GM23338 (cell line): ENCODE measurements around the gene WDHD1. TPM values are rescaled to one million over a fixed set of nuclear protein-coding genes. Genes with fewer than 3 reads are reported as not detected.
"Not testable (repeated sequence)": the region's sequence is repeated elsewhere in the genome, so short reads cannot be mapped to it uniquely, and the experiment has no call there.

Experiments
- ATAC-seq: fragments of 200-7000 bp; cut with Tn5 transposase; 3 replicates; pipeline ENCODE4 v1.9.1; 2020
- DNase-seq: peaks from one replicate; pipeline ENCODE4 v3.0.0-alpha.2; 2015; ENCODE audit warnings: low spot score
- H2AFZ ChIP-seq: fragments of 200-600 bp; sonication (generic); 2 replicates; pipeline ENCODE4 v1.8.0; 2016; ENCODE audit warnings: antibody characterized with exemption, mild to moderate bottlenecking, moderate library complexity
- H3F3A ChIP-seq: fragments of 200-600 bp; sonication (generic); replicated peaks from 2 replicates; pipeline ENCODE4 v1.8.0; 2017; ENCODE audit warnings: antibody characterized with exemption, mixed run types, low read depth
- H3K27ac ChIP-seq: fragments of 200-600 bp; sonication (generic); 2 replicates; pipeline ENCODE4 v1.6.1; 2016; ENCODE audit warnings: low read depth
- H3K27me3 ChIP-seq: fragments of 200-600 bp; sonication (generic); 2 replicates; pipeline ENCODE4 v1.8.0; 2016; ENCODE audit warnings: mild to moderate bottlenecking, mixed run types, moderate library complexity; ENCODE audit not compliant: insufficient read depth
- H3K36me3 ChIP-seq: fragments of 200-600 bp; sonication (generic); 2 replicates; pipeline ENCODE4 v1.8.0; 2016; ENCODE audit warnings: mild to moderate bottlenecking; ENCODE audit not compliant: insufficient read depth
- H3K4me1 ChIP-seq: fragments of 200-600 bp; sonication (generic); 2 replicates; pipeline ENCODE4 v1.8.0; 2016; ENCODE audit warnings: mild to moderate bottlenecking, moderate library complexity; ENCODE audit not compliant: insufficient read depth
- H3K4me2 ChIP-seq: fragments of 200-600 bp; sonication (generic); 2 replicates; pipeline ENCODE4 v1.7.1; 2017; ENCODE audit warnings: mixed run types
- H3K4me3 ChIP-seq: fragments of 200-600 bp; sonication (generic); 2 replicates; pipeline ENCODE4 v1.6.1; 2016; ENCODE audit warnings: mixed run types
- H3K79me2 ChIP-seq: fragments of 200-600 bp; sonication (generic); replicated peaks from 2 replicates; pipeline ENCODE4 v1.8.0; 2017; ENCODE audit warnings: mild to moderate bottlenecking; ENCODE audit not compliant: insufficient read depth
- H3K9me2 ChIP-seq: fragments of 200-600 bp; sonication (generic); 2 replicates; pipeline ENCODE4 v1.8.0; 2017; ENCODE audit not compliant: insufficient read depth
- H4K20me1 ChIP-seq: fragments of 200-600 bp; sonication (generic); replicated peaks from 2 replicates; pipeline ENCODE4 v1.8.0; 2017; ENCODE audit warnings: mild to moderate bottlenecking; ENCODE audit not compliant: insufficient read depth
- H3K27ac Mint-ChIP-seq: 2 replicates; pipeline ENCODE4 v1.8.0; 2020; ENCODE audit warnings: inconsistent platforms, mild to moderate bottlenecking, moderate library complexity, mixed read lengths
- H3K27me3 Mint-ChIP-seq: 3 replicates; pipeline ENCODE4 v1.8.0; 2022; ENCODE audit warnings: low read depth, mild to moderate bottlenecking, moderate library complexity, mixed read lengths, inconsistent platforms; ENCODE audit not compliant: insufficient read depth, poor library complexity
- H3K36me3 Mint-ChIP-seq: 3 replicates; pipeline ENCODE4 v1.8.0; 2021; ENCODE audit warnings: low read depth, mild to moderate bottlenecking, inconsistent platforms, moderate library complexity, mixed read lengths
- H3K4me1 Mint-ChIP-seq: 3 replicates; pipeline ENCODE4 v1.8.0; 2020; ENCODE audit warnings: mild to moderate bottlenecking, inconsistent platforms, mixed read lengths
- H3K4me3 Mint-ChIP-seq: 3 replicates; pipeline ENCODE4 v1.8.0; 2021; ENCODE audit warnings: moderate library complexity, mild to moderate bottlenecking, inconsistent platforms, mixed read lengths
- H3K9me3 Mint-ChIP-seq: 3 replicates; pipeline ENCODE4 v1.8.0; 2020; ENCODE audit warnings: moderate library complexity, mild to moderate bottlenecking, inconsistent platforms, mixed read lengths
- CTCF ChIP-seq, 2 experiments: fragments of 200-600 bp in 1 of 2; sonication (generic) in 1 of 2; conservative IDR thresholded peaks; 2 replicates each; pipeline versions ENCODE4 v1.5.1 to v1.6.1; 2016 to 2017; ENCODE audit warnings: antibody characterized with exemption in 2 of 2, low read depth in 2 of 2, mild to moderate bottlenecking in 2 of 2, moderate library complexity in 1 of 2
- EZH2phosphoT487 ChIP-seq: fragments of 200-600 bp; sonication (generic); IDR thresholded peaks from one replicate; pipeline ENCODE4 v1.8.1; 2018; ENCODE audit warnings: antibody characterized with exemption; ENCODE audit not compliant: unreplicated experiment
- JUNB ChIP-seq: IDR thresholded peaks from one replicate; pipeline ENCODE4 v1.6.1; 2016; ENCODE audit warnings: antibody characterized with exemption; ENCODE audit not compliant: unreplicated experiment
- POLR2AphosphoS5 ChIP-seq: IDR thresholded peaks from 2 replicates; pipeline ENCODE4 v1.6.1; 2016; ENCODE audit warnings: antibody characterized with exemption, low read depth
- REST ChIP-seq: IDR thresholded peaks from one replicate; pipeline ENCODE4 v1.6.1; 2018; ENCODE audit warnings: antibody characterized with exemption; ENCODE audit not compliant: unreplicated experiment
- STAT1 ChIP-seq: IDR thresholded peaks from one replicate; pipeline ENCODE4 v1.6.1; 2016; ENCODE audit warnings: antibody characterized with exemption; ENCODE audit not compliant: unreplicated experiment
- ZNF114 ChIP-seq: fragments of 250-450 bp; sonication (Bioruptor Pico); IDR thresholded peaks from 2 replicates; pipeline ENCODE4 v1.5.0; 2020; ENCODE audit warnings: mild to moderate bottlenecking, moderate library complexity
- ZNF331 ChIP-seq: fragments of 250-450 bp; sonication (Bioruptor Pico); IDR thresholded peaks from 2 replicates; pipeline ENCODE4 v1.5.0; 2020; ENCODE audit warnings: low read depth, mild to moderate bottlenecking, moderate library complexity
- polyA plus RNA-seq: library from polyadenylated mRNA; unstranded; fragments of >200 nt; fragmentation: Nextera tagmentation; extraction: Ambion mirVana; gene quantifications from 2 replicates; pipeline ENCODE4 v1.2.1, GENCODE V29; 2016
- total RNA-seq: library from RNA; depleted of rRNA; stranded (reverse); fragments of >200 nt; shearing (Covaris generic); gene quantifications from 2 replicates; pipeline ENCODE4 v1.2.3, GENCODE V29; 2014

The WDHD1 gene
- total and polyA plus RNA-seq, 2 experiments from 2014 or later, result 48.8 to 65.4 TPM

- TF ChIP-seq EZH2phosphoT487, result no peak
- no peak for TF ChIP-seq REST
- no peak for TF ChIP-seq CTCF (conservative IDR thresholded peaks at IDR 0.05; ENCODE audit: low read depth in 2 of 2)
- no peak for TF ChIP-seq POLR2AphosphoS5
- no peak for TF ChIP-seq ZNF331 (CRISPR knock-in tag)
Measured at GRCh38 chr14:55038708-55039107, 11.8 kb upstream of the WDHD1 start (continued).

- not testable (repeated sequence) for H3K4me3 Mint-ChIP-seq, H2AFZ ChIP-seq, H3K27ac ChIP-seq, H3K9me3 Mint-ChIP-seq, H3K4me2 ChIP-seq, H3K4me1 Mint-ChIP-seq, H3K9me2 ChIP-seq, H3K36me3 ChIP-seq, DNase-seq, H3K4me3 ChIP-seq, H3K27ac Mint-ChIP-seq, H3K4me1 ChIP-seq, H3F3A ChIP-seq, ATAC-seq
- peaks cover 26% of the 10 kb centered on the region for H3K27me3 Mint-ChIP-seq
- Histone ChIP-seq H3K27me3 (peaks cover 26% of the 10 kb centered on the region), H3K79me2 (peaks cover 53% of the 10 kb centered on the region), H4K20me1 (peaks cover 53% of the 10 kb centered on the region)
- peaks cover 49% of the 10 kb centered on the region for H3K36me3 Mint-ChIP-seq
Measured at GRCh38 chr14:55037995-55038394, 11.1 kb upstream of the WDHD1 start.

GRCh38 chr14:55031190-55031589, 4.3 kb upstream of the WDHD1 start:
- Histone ChIP-seq H3K36me3 (no peaks in the 10 kb centered on the region; the same call in 1 of the 2 replicates), H3K4me1 (peaks cover 26% of the 10 kb centered on the region), H3K4me2 (0 out of 2 replicates have a peak overlapping the region, but pooled peaks have one; percentile 2), H3K27me3 (no peaks in the 10 kb centered on the region), H2AFZ (no peak overlapping the region), H4K20me1 (peaks cover 9% of the 10 kb centered on the region), H3K79me2 (peaks cover 73% of the 10 kb centered on the region), H3F3A (peaks cover 9% of the 10 kb centered on the region; the same call in 1 of the 2 replicates), H3K9me2 (no peaks in the 10 kb centered on the region), H3K4me3 (no peak overlapping the region), H3K27ac (no peak overlapping the region)
- no peak for ATAC-seq
- Mint-ChIP-seq H3K36me3 (peaks cover 13% of the 10 kb centered on the region; the same call in 2 of the 3 replicates), H3K4me1 (peaks cover 17% of the 10 kb centered on the region; the same call in 2 of the 3 replicates), H3K27me3 (no peaks in the 10 kb centered on the region), H3K4me3 (no peak overlapping the region), H3K27ac (no peak overlapping the region), H3K9me3 (no peaks in the 10 kb centered on the region)
- no peak for DNase-seq
- TF ChIP-seq JUNB, result no peak
- no peak for TF ChIP-seq REST
- no peak for TF ChIP-seq STAT1
- TF ChIP-seq POLR2AphosphoS5, result no peak
- TF ChIP-seq ZNF114 (CRISPR knock-in tag), result no peak
- no peak for TF ChIP-seq ZNF331 (CRISPR knock-in tag)
